HT-29 (cell line): Measurements from ENCODE around the gene OR2T10. TPM values are rescaled to one million over a fixed set of nuclear protein-coding genes. Genes with fewer than 3 reads are reported as not detected.
"Not testable (repeated sequence)": the region's sequence is repeated elsewhere in the genome, so short reads cannot be mapped to it uniquely, and the experiment has no call there.

Experiments used
- DNase-seq: peaks from one replicate; pipeline ENCODE4 v3.0.0-alpha.2; 2015; ENCODE audit warnings: low spot score
- total RNA-seq: library from RNA; depleted of rRNA; stranded (reverse); fragments of >200 nt; shearing (Covaris generic); gene quantifications from 2 replicates; pipeline ENCODE4 v1.2.3, GENCODE V29; 2014; rRNA removed

OR2T10 gene
- not detected in 2 replicates for total RNA-seq

- DNase-seq, result no peak
Measured at GRCh38 chr1:248597589-248597988, at the start of gene OR2T10. TSS of gene OR2T10 (minus strand) at chr1:248597700. CDS start at chr1:248593768, 3,932 bp downstream.

GRCh38 chr1:248645178-248645577 is 47.7 kb upstream of the OR2T10 start, which contains the start of gene OR2T35:
TSS of gene OR2T35 (minus strand) at chr1:248645278. CDS start at chr1:248639258, 6,020 bp downstream.
- not testable (repeated sequence) for DNase-seq

- DNase-seq, result not testable (repeated sequence)
Measured at GRCh38 chr1:248642971-248643651, 45.6 kb upstream of the OR2T10 start.

- DNase-seq, result not testable (repeated sequence)
Measured at GRCh38 chr1:248641583-248641982, 44.1 kb upstream of the OR2T10 start.

GRCh38 chr1:248640906-248641305 is 43.4 kb upstream of the OR2T10 start:
- not testable (repeated sequence) for DNase-seq

- not testable (repeated sequence) for DNase-seq
Measured at GRCh38 chr1:248639652-248640051, 42.2 kb upstream of the OR2T10 start.

GRCh38 chr1:248636612-248637011 is 39.1 kb upstream of the OR2T10 start:
- not testable (repeated sequence) for DNase-seq

- DNase-seq, result not testable (repeated sequence)
Measured at GRCh38 chr1:248634991-248635390, 37.5 kb upstream of the OR2T10 start, which contains the start of gene OR2T11. TSS of gene OR2T11 (minus strand) at chr1:248635091. CDS start at chr1:248627128, 7,963 bp downstream.

- DNase-seq, result no peak
Measured at GRCh38 chr1:248631354-248632008, 34.0 kb upstream of the OR2T10 start.

- no peak for DNase-seq
Measured at GRCh38 chr1:248630551-248630950, 33.1 kb upstream of the OR2T10 start.

GRCh38 chr1:248627971-248628844 is 30.7 kb upstream of the OR2T10 start:
- no peak for DNase-seq

GRCh38 chr1:248625971-248626370 is 28.5 kb upstream of the OR2T10 start:
- no peak for DNase-seq

GRCh38 chr1:248625166-248625565 is 27.7 kb upstream of the OR2T10 start:
- no peak for DNase-seq

- DNase-seq, result peak; percentile 56
Measured at GRCh38 chr1:248622570-248623001, 25.1 kb upstream of the OR2T10 start.

GRCh38 chr1:248621770-248622169 is 24.3 kb upstream of the OR2T10 start:
- no peak for DNase-seq

- peak; percentile 58 for DNase-seq
Measured at GRCh38 chr1:248618878-248619277, 21.4 kb upstream of the OR2T10 start.

GRCh38 chr1:248618119-248618518 is 20.6 kb upstream of the OR2T10 start:
- DNase-seq, result no peak

GRCh38 chr1:248613742-248614141 is 16.2 kb upstream of the OR2T10 start:
- DNase-seq, result no peak

- DNase-seq, result no peak
Measured at GRCh38 chr1:248611883-248612414, 14.4 kb upstream of the OR2T10 start.

GRCh38 chr1:248610301-248610700 is 12.8 kb upstream of the OR2T10 start:
- no peak for DNase-seq

GRCh38 chr1:248599396-248599795 is 1.9 kb upstream of the OR2T10 start:
- DNase-seq, result no peak
